ENCODE measurements around the gene ASXL2.

ASXL2 gene

DNA sequence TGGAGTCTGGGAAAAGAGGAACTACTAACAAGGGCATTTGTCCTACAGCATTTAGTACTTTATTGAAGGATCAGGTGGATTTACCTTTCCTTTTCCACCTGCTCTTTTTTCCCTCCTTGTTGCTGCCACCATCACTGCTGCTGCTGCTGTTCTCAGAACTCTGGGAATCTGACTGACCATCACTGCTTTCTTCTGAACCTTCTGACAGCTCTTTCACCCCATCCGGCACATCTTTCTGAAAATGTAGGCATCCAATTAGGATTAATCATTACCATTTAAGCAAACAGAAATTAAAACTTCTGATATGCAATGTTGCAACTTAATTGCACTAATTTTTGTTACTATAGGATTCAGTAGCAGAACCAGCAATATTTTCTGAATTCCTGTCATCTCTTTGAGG is 79.0 kb downstream of the ASXL2 start:
- no peak for DNase-seq (ENCODE audit: low read depth)

DNA sequence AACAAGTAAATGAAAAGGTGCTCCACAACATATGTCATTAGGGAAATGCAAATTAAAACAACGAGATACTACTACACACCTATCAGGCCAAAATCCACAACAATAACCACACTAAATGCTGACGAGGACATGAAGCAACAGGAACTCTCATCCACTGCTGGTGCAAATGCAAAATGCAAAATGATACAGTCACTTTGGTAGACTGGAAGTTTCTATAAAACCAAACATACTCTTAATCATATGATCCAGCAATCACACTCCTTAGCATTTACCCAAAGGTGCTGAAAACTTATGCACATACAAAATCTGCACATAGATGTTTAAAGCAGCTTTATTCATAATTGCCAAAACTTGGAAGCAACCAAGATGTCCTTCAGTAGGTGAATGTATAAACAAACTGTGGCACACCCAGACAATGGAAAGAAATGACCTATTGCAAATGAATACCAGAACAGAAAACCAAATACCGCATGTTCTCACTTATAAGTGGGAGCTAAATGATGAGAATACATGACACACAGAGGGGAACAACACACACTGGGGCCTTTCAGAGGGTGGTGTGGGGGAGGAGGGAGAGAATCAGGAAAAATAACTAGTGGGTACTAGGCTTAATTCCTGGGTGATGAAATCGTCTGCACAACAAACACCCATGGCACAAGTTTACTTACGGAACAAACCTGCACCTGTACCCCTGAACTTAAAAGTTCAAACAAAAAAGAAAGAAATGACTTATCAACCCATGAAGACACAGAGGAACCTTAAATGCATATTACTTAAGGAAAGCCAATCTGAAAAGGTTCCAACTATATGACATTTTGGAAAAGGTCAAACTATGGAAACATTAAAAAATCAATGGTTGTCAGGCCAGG is 80.4 kb downstream of the ASXL2 start:
- DNase-seq (ENCODE audit: low read depth) = no peak

DNA sequence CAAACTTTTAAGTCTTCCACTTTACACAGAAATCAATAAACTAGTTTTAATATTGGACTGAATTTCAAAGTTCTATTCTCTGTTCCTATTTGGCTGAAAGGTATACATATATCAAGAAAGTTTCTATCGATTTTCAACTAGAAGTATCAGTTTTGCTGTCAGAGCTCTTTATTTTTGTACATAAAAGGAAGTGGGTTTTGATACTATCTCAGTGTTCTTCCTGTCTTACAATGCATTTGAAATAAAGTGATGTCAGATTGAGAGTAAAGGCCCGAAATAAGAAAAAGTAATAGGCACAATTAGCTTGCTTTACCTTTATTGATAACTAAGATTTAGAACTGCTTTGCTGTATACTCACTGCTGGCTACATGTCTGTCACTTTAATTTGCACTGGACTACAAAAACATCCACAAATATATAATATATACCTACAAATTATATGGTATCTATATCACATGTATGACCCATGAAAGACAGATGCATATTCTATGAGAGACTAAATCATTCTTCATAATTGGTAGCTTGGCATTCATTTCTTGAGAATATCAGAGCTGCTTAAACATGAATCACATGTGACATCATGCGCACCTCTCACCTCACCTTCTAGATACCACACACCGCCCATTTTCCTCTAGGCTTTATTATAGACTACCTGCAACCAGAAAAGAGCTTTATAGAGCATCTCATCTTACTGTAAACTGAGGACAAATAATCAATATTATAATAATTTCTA is 83.6 kb downstream of the ASXL2 start:
- no peak for DNase-seq (ENCODE audit: low read depth)

- no peak for DNase-seq (ENCODE audit: low read depth)
Observed at GRCh38 chr2:25790074-25790790, 88.1 kb downstream of the ASXL2 start.

DNA sequence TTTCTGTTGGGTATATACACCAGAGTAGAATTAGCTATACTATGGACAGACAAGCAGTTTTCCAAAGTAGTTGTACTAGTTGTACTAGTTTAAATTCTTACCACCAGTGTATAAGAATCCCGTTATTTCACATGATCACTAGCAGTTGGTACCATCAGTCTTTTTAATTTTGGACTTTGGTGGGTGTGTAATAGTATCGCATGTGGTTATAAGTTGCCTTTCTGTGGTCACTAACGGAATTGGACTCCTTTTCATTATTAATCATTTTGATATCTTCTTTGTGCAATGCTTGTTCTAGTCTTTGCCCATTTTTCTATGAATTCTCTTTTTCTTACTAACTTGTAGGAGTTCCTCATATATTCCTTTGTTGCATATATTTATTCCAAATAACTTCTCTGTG is 89.8 kb downstream of the ASXL2 start:
- DNase-seq (ENCODE audit: low read depth) = no peak

DNA sequence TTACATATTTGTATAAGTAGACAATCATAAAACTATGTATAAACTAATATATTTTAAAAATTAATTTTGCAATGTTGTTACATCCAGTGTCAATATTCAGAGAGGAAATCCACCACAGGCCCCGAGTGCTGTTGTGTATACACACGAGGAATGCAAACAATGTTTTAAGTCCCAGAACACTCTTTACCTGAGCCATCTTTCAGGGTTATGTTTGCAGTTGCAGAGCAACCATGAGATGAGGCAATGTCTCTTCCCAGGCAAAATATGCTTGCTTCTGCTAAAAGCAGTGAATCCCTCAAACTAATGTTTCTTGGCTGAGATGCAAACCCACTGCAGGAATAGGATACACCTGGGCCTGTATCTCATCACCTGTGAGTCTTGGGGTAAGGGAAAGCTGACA is 91.3 kb downstream of the ASXL2 start:
- no peak for DNase-seq (ENCODE audit: low read depth)

DNA sequence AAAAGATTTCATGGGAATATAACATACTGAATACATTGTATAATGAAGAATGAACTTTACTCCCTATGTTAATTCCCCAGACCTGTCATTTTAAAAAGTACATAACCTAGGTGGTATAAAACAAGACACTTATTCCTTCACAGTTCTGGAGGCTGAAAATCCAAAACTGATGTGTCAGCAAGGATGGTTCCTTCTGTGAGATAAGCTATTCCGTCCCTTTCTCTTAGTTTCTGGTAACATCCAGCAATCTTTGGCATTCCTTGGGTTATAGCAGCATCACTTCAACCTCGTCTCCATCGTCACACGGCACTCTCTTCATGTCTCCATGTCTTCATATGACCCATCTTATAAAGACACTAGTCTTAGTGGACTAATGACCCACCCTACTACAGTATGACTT is 93.9 kb downstream of the ASXL2 start:
- DNase-seq (ENCODE audit: low read depth) = no peak

GRCh38 chr2:25777077-25777476 is 101.2 kb downstream of the ASXL2 start:
- DNase-seq (ENCODE audit: low read depth) = no peak

- DNase-seq (ENCODE audit: low read depth) = no peak
Observed at GRCh38 chr2:25772078-25772477, 106.2 kb downstream of the ASXL2 start.

GRCh38 chr2:25763575-25763974 is 114.7 kb downstream of the ASXL2 start:
- DNase-seq (ENCODE audit: low read depth) = no peak

GRCh38 chr2:25760297-25760696 is 118.0 kb downstream of the ASXL2 start:
- no peak for DNase-seq (ENCODE audit: low read depth)

GRCh38 chr2:25758348-25758747 is 119.9 kb downstream of the ASXL2 start:
- no peak for DNase-seq (ENCODE audit: low read depth)

DNA sequence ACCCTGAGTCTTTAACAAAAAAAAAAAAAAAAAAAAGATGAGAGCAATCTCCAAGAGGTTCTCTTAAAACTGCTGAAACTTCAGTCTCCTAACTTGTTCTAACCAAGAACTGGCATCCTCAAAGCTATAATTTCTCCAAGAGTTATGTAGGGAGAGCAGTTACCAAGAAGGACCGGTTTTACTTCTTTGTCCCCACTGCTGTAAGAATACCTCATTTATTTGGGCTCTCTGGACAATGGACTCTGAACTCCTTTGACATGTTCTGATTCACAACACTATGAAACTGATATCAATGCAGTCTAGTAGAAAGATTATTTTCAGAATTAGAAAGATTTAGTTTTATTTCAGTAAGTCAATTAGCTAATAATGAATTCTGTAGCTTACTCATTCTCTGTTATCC is 120.4 kb downstream of the ASXL2 start:
- DNase-seq (ENCODE audit: low read depth) = no peak

GRCh38 chr2:25756536-25756935 is 121.8 kb downstream of the ASXL2 start:
- DNase-seq (ENCODE audit: low read depth) = no peak

DNA sequence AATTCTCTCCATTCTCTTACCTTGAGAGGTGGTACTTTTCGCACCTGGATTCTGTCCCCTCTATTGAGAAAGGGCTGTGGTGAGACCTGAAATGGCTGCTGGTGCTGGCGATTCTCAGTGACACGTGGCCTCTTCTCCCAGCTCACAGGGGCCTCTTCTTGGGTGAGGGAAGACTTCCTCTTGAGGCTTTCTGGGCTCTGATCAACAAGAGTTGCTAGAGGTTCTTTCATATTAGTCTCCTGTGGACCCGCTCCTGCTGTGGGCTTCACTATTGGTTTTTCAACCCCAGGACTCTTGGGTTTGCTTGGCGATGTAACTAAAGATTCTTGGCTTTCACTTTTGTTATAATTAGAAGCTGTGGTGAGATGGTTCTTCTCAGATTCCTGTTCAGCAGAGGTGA is 128.6 kb downstream of the ASXL2 start:
- no peak for DNase-seq (ENCODE audit: low read depth)

DNA sequence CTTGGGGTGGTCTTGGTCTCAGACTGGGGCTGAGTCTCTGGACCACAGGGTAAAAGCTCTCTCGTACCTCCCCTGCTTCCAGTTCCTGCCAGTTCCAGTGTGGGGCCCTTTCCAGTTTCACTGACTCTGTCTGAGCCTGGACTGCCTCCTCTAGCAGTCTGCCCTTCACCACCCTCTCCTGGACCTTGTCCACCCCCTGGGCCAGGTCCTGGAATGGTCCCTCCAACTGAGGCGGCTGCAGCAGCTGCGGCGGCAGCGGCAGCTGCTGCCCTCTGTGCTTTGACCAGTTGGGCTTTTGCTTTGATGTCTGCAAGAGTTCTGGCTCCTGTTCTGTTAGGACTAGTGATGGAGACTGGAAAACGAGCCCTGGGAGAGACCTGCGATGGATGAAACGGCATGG is 134.2 kb downstream of the ASXL2 start:
- DNase-seq (ENCODE audit: low read depth) = no peak

GRCh38 chr2:25743132-25743830 is 135.0 kb downstream of the ASXL2 start:
- DNase-seq (ENCODE audit: low read depth) = no peak

- DNase-seq (ENCODE audit: low read depth) = no peak
Observed at GRCh38 chr2:25742501-25742900, 135.8 kb downstream of the ASXL2 start.

GRCh38 chr2:25740810-25741381 is 137.4 kb downstream of the ASXL2 start:
- DNase-seq (ENCODE audit: low read depth) = no peak

DNA sequence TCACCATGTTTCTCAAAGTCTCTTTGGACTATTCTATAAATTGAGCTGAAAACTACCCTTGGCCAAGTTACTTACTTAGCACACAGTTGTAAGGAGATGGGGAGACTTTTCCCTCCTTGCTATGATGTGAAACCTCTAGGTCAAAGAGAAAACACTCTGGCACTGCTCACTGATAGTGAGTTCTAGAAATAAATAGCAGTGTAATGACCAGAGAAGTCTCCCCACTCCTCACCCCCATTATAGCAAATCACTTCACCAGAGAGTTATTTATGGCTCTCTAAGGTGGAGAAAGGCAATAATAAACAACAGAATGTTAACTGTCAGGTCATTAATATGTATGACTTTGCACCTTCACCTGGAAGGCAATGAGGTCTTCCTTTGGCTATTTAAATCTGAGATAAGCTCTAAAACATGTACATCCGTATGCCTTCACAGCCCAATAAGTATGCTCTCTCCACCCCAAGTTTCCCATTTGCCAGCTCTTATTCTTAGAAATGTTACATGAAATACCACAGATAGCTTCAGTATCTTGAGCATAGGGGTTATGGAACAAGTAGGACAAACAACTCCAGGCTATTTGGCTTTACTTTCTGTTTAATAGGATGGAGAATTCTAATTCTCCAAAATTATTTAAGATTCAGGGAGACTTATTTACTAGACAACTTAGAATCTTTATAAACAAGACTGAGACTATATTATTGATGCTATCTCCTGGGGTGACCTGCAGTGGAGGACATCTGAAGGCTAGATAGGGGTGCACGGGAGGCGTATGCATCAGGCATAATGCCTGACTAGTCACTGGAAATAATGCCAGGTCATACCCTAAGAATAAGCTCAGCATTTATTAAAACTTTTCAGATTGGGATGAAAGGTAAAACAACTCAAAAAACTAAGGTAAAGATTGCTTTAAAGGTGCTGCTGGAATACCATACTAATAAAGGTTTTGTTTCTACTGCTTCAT is 139.6 kb downstream of the ASXL2 start:
- DNase-seq (ENCODE audit: low read depth) = no peak
